OCI-LY3 (cell line): ENCODE data around the gene CELF1.

Experiments used
- CTCF ChIP-seq: fragments of 200-600, 300-600 bp; sonication (generic); IDR thresholded peaks from 2 replicates; pipeline ENCODE4 v1.5.1; 2014; ENCODE audit warnings: antibody characterized with exemption, low read length, low read depth
- EZH2phosphoT487 ChIP-seq: fragments of 200-600 bp; shearing (Covaris generic); IDR thresholded peaks from 2 replicates; pipeline ENCODE4 v1.6.1; 2018; ENCODE audit warnings: antibody characterized with exemption, mixed run types, low read depth

GRCh38 chr11:47516984-47517853 is 35.7 kb downstream of the CELF1 start:
- TF ChIP-seq CTCF (no peak), EZH2phosphoT487 (no peak)
